GM18517 (cell line): ENCODE results near the gene SLC23A2.

Experiments used
- ATAC-seq: cut with Tn5 transposase; IDR thresholded peaks from one replicate; pipeline ENCODE4 v1.9.1; 2021; ENCODE audit warnings: mild to moderate bottlenecking, moderate library complexity; ENCODE audit not compliant: unreplicated experiment

Gene SLC23A2

GRCh38 chr20:4820806-4821518 is 180.3 kb downstream of the SLC23A2 start:
- ATAC-seq: no peak

GRCh38 chr20:4819901-4820300 is 181.4 kb downstream of the SLC23A2 start:
- no peak for ATAC-seq

- no peak for ATAC-seq
These were observed 184.1 kb downstream of the SLC23A2 start for GRCh38 chr20:4817230-4817671.

GRCh38 chr20:4815628-4816027 is 185.7 kb downstream of the SLC23A2 start:
- ATAC-seq: no peak

- peak; percentile 50 for ATAC-seq
These were observed 186.5 kb downstream of the SLC23A2 start for GRCh38 chr20:4814696-4815252.

- peak; percentile 51 for ATAC-seq
These were observed 187.2 kb downstream of the SLC23A2 start for GRCh38 chr20:4813863-4814695.

- no peak for ATAC-seq
These were observed 188.0 kb downstream of the SLC23A2 start for GRCh38 chr20:4813076-4813862.

GRCh38 chr20:4812641-4813075 is 188.7 kb downstream of the SLC23A2 start:
- no peak for ATAC-seq

GRCh38 chr20:4812216-4812615 is 189.1 kb downstream of the SLC23A2 start:
- no peak for ATAC-seq

- no peak for ATAC-seq
These were observed 189.6 kb downstream of the SLC23A2 start for GRCh38 chr20:4811661-4812181.

GRCh38 chr20:4811257-4811656 is 190.1 kb downstream of the SLC23A2 start:
- ATAC-seq: no peak

GRCh38 chr20:4810426-4811019 is 190.8 kb downstream of the SLC23A2 start:
- ATAC-seq: no peak

- no peak for ATAC-seq
These were observed 191.6 kb downstream of the SLC23A2 start for GRCh38 chr20:4809707-4810106.

- ATAC-seq: no peak
These were observed 192.4 kb downstream of the SLC23A2 start for GRCh38 chr20:4808872-4809271.

- ATAC-seq: no peak
These were observed 195.5 kb downstream of the SLC23A2 start for GRCh38 chr20:4805663-4806449.

GRCh38 chr20:4802527-4802926 is 198.8 kb downstream of the SLC23A2 start:
- no peak for ATAC-seq
